Measurements from ENCODE around the gene LCLAT1.

- TF ChIP-seq CTCF (conservative IDR thresholded peaks at IDR 0.05; ENCODE audit: low read length) (no peak), EZH2phosphoT487 (IDR thresholded peaks at IDR 0.05; ENCODE audit: borderline replicate concordance, low read depth, low read length) (no peak)
These were observed 206.8 kb downstream of the LCLAT1 start for GRCh38 chr2:30653847-30654246.

Measured in OCI-LY7 (cell line).